Activated CD4-positive, CD25-positive, alpha-beta regulatory T cell treated with anti-CD3 and anti-CD28 coated beads, Interleukin-2, amount 50 U/mL, for 24 hours (primary cell): ENCODE data around the gene EPS8L1.
A peak's percentile ranks its signal among the peaks of the same experiment; 100 is the strongest.

Experiments
- ATAC-seq, 2 donors: fragments of 150-1000 bp; cut with Tn5 transposase; one replicate each; pipeline ENCODE4 v1.10.0; 2021; ENCODE audit warnings: mild to moderate bottlenecking in 1 of 2, moderate library complexity in 1 of 2

EPS8L1 gene

GRCh38 chr19:55116859-55117662 lies 41.4 kb downstream of the EPS8L1 start, which contains the start of gene PPP1R12C:
PPP1R12C (minus strand) TSS chr19:55117637; CDS start chr19:55117543, 94 bp downstream.
- peak; percentile 2 to 8 for ATAC-seq

DNA sequence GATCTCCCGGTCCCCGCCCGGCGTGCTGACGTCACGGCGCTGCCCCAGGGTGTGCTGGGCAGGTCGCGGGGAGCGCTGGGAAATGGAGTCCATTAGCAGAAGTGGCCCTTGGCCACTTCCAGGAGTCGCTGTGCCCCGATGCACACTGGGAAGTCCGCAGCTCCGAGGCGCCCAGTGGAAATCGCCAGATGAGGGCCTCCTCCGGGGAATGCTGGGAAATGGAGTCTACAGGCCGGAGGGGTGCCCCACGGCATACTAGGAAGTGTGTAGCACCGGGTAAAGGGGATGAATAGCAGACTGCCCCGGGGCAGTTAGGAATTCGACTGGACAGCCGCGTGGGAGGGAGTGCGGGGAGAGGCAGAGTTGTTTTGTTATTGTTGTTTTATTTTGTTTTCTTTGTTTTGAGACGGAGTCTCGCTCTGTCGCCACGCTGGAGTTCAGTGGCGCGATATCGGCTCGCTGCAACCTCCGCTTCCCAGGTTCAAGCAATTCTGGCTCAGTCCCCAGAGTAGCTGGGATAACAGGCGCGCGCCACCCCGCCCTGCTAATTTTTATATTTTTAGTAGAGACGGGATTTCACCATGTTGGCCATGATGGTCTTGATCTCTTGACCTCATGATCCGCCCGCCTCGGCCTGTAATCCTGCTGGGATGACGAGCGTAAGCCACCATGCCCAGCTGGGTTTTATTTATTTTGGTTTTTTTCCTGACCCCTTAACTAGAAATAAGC lies 42.2 kb downstream of the EPS8L1 start:
- ATAC-seq = peak; percentile 98

DNA sequence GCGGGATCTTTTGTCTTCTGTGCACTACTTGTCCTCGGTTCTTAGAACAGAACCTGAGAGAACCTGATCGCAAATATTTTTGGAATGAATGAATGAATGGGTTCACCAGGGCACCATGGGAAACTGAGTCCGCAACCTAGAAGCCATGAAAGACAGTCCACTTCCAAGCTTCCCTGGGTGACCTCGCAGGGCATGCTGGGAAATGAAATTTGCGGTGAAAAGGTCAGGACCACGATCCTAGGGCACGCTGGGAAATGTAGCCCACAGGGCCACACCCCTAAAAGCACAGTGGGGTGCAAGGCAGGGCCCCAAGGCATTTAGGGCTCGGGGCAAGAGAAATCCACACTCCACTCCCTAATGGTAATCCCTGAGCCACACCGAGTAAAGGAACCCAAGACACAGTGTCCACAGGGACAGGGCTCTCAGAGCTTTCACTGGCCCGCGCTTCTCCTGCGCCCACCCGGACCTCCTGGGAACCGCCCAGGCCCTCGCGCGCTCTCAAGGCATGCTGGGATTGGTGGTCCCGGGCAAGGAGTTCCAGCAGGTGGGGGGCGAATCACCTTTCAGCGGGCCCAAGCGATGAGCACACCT lies 42.8 kb downstream of the EPS8L1 start:
- ATAC-seq = no peak

DNA sequence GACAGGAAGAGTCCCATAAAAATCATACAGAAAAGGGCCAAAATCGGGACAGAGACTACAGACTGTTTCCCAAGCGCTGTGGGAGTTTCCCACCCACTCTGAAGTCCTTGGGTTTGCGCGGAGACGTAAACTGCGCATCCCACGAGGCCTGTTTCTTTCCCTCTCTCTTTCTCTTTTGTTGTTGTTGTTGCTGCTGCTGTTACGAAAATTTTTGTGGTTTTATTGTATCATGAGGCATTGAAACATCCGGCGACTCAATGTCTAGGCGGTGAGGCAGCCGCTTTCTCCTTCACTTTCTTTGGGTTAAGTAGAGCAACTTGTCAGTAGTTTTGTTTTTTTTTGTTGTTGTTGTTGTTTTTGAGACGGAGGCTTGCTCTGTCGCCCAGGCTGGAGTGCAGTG lies 43.4 kb downstream of the EPS8L1 start:
- ATAC-seq = no peak

DNA sequence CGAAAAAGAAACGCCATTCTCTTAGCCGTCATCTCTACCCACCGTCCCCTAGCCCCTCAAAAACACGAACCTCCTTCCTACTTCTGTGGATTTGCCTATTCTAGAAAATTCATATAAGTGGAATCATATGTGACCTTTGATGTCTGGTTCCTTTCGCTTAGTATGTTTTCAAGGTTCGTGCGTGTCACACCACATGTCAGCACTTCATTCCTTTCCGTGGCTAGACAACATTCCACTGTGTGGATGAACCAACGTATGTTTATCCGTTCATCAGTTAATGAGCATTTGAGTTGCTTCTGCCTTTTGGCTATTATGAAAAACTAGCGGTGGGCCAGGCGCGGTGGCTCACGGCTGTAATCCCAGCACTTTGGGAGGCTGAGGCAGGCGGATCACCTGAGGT lies 55.8 kb downstream of the EPS8L1 start:
- ATAC-seq = no peak

GRCh38 chr19:55132453-55133129 lies 56.9 kb downstream of the EPS8L1 start:
- ATAC-seq = no peak

GRCh38 chr19:55133639-55134444 lies 58.2 kb downstream of the EPS8L1 start:
- ATAC-seq = no peak

GRCh38 chr19:55134736-55135135 lies 59.1 kb downstream of the EPS8L1 start:
- ATAC-seq = no peak

DNA sequence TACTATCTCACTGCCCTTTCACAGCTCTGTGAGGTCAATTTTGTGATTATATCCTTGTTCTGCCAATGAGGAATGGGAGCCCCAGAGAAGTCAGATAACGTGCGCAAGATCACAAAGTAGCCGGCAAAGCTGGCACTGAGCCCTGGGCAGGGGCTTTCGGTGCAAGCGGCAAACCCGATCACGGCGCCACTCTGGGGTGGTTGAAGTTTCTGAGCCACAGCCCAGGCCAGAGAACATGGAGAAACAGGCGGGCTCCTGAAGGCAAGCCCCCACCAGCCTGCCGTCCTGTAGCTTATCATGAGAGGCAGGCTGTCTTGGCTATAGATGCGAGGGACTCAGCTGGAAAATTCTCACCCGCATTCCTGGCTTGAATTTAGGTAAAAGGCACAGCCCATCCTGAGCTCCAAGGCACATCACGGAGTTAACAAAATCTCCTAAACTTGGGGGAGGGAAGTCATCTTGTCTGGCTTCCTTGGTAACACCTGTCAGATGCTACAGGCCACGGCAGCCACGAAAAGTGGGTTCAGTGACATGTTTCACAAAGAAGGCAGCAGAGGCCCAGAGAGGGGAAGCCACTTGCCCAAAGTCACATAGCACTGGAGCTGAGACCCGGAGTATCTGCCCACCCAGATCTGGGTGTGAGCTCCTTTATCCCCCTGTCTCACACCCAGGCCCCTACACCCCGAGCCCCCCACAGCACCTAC lies 60.9 kb downstream of the EPS8L1 start:
- no peak for ATAC-seq
